ENCODE results near the gene PCDH1.

DNA sequence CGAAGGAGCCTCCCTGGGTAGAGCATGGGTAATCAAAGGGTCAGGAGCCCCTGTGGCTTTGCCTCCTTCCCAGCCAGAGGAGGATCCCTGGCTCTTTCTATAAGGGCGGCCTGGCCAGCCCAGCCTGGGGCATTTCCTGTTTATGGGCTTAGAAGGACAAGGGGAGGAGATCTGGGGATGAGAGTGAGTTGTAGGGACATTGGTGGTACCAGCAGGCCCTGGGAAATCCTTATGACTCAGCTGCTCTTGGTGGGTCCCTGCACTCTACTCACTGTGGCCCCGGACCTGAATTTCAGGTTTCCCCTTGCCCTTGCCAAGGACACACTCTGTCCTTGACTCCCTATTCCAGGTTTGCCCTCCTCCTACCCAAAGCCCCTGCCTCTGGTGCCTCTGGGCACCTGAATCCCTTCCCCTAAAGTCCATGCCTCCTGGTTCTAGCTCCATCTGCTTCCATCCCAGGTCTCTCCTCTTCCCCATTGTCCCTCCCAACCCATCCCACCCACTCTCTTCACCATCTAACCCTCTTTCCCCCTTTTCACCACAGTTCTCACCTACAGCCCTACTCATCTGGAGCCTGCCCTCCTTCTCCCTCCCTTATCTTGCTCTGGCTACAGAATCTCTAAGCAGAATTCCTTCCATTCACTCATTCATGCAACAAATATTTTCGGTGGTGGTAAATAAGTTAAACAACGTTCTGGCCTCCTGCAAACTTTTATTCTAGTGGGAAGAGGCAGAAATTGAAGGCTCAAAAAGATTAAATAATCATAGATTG is 34.9 kb downstream of the PCDH1 start:
- no peak for TF ChIP-seq ZNF274 (IDR thresholded peaks at IDR 0.05; ENCODE audit: low read depth, low read length)
- no peak for TF ChIP-seq YY1 (IDR thresholded peaks at IDR 0.05; ENCODE audit: insufficient read depth, insufficient read length)
- no peak for TF ChIP-seq SUZ12 (IDR thresholded peaks at IDR 0.05; ENCODE audit: extremely low read depth, insufficient read depth, insufficient read length)

All from NT2/D1 (cell line).